Adrenal gland (tissue), 12 donors: Measurements from ENCODE around the gene SHCBP1L. TPM values are rescaled to one million over a fixed set of nuclear protein-coding genes. Genes with fewer than 3 reads are reported as not detected.

Experiments
- DNase-seq, 7 donors: peaks; one replicate each; pipeline ENCODE4 v3.0.0-alpha.2; 2019 to 2020
- H3K27ac ChIP-seq, 5 donors: fragments of 200-600 bp; sonication (generic) in 4 of 5; 1 replicate in 3 of 5; 2 replicates in 2 of 5; pipeline versions ENCODE4 v1.5.1 to v1.8.0; 2016 to 2020; ENCODE audit warnings: mild to moderate bottlenecking in 1 of 5
- H3K27me3 ChIP-seq: fragments of 200-600 bp; 2 replicates; pipeline ENCODE4 v1.8.0; 2021
- H3K36me3 ChIP-seq, 2 donors: fragments of 200-600 bp; replicated peaks in 1 of 2; 1 replicate in 1 of 2; 2 replicates in 1 of 2; pipeline versions ENCODE4 v1.5.1 to v1.8.0; 2018 to 2022
- H3K4me1 ChIP-seq, 2 donors: fragments of 200-600 bp; replicated peaks in 1 of 2; 1 replicate in 1 of 2; 2 replicates in 1 of 2; pipeline versions ENCODE4 v1.5.1 to v1.8.0; 2018 to 2021
- H3K4me3 ChIP-seq, 4 donors: fragments of 200-600 bp; sonication (generic) in 3 of 4; one replicate each; pipeline ENCODE4 v1.5.1; 2016 to 2018
- H3K9me3 ChIP-seq, 3 donors: fragments of 200-600 bp; sonication (generic) in 1 of 3; replicated peaks in 1 of 3; 1 replicate in 2 of 3; 2 replicates in 1 of 3; pipeline versions ENCODE4 v1.5.1 to v1.8.0; 2016 to 2021
- CTCF ChIP-seq, 6 experiments: fragments of 450-650 bp in 4 of 6; fragments of 200-600 bp in 2 of 6; sonication (generic) in 1 of 6; IDR thresholded peaks; 1 replicate in 5 of 6; 2 replicates in 1 of 6; pipeline versions ENCODE4 v1.5.1 to v1.8.0; 2016 to 2021; ENCODE audit warnings: antibody characterized with exemption in 6 of 6, mild to moderate bottlenecking in 2 of 6, moderate library complexity in 1 of 6
- POLR2A ChIP-seq, 2 donors: fragments of 450-650 bp; IDR thresholded peaks; one replicate each; pipeline ENCODE4 v1.6.1; 2017; ENCODE audit warnings: antibody characterized with exemption in 2 of 2, mild to moderate bottlenecking in 2 of 2, moderate library complexity in 1 of 2
- WGBS, 4 donors: extraction: QIAGEN DNeasy Blood & Tissue Kit in 2 of 4; methylation state at CpG; one replicate each; pipeline versions ENCODE4 v1.1.5 to v1.1.7; 2013 to 2017; 5-methylcytosine and 5-hydroxymethylcytosine counted together
- intact Hi-C, 2 donors: fragments of 100-400 bp; cut with DNase I; formaldehyde crosslinking; loops; one replicate each; pipeline versions ENCODE4 v1.14.1 to v1.15.0; 2022 to 2023
- polyA plus RNA-seq, 3 donors: library from polyadenylated mRNA; stranded (reverse); fragments of 200-250 nt in 2 of 3; fragments of 350-450 nt in 1 of 3; fragmentation: Illumina TruSeq in 1 of 3; extraction: RNeasy Lipid Tissue Mini Kit (QIAGEN cat#74804) in 1 of 3; gene quantifications; one replicate each; pipeline ENCODE4 v1.2.3, GENCODE V29; 2013 to 2014
- small RNA-seq, 2 donors: library from RNA; depleted of rRNA; stranded (forward); fragments of <200 nt; gene quantifications; one replicate each; pipeline ENCODE3, GENCODE V24; 2016
- total RNA-seq, 9 donors: library from RNA; depleted of rRNA in 4 of 9; stranded (reverse); fragments of >200 nt in 4 of 9; fragments of 120-200 nt in 1 of 9; fragmentation: NEBNext Ultra II Directional in 1 of 9; extraction: Animal tissue kit (Norgen Biotek cat#: 25700) in 1 of 9; gene quantifications; one replicate each; pipeline versions ENCODE4 v1.1.0 to v1.2.4, GENCODE V29; 2013 to 2023
- donor health status: healthy with polysubstance abuse.
- donor health status: Bipolar disorder and iron deficiency.
- donor health status: DM: yes; HTN: yes; CAD: no.
- donor health status: DM: no; HTN: no; CAD: no.
- donor health status: DM: no; HTN: no; CAD: no.
- donor health status: DM: yes; HTN: yes; CAD: no.

Gene SHCBP1L
- total and polyA plus RNA-seq, 12 donors, result 0.06 TPM; not detected in 11

DNA sequence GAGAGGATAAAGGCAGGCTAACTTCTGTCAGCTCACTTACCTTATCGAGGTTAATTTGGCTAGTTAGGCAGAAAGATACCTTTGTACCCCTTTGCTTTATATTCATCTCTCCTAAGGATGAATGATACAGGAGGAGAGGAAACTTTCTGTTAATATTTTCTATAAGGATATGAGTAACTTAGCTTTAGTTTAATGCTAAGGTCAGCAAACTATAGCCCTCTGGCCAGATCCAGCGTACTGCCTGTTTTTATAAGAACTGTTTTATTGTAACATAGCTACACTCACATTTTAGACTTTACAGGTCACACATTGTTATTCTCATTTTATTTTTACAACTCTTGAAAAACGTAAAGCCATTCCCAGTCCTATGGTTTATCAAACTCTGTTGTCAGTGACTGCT lies 95.8 kb downstream of the SHCBP1L start:
- H3K27ac ChIP-seq, result no peak overlapping the region
- no peaks in the 10 kb centered on the region for H3K4me1 ChIP-seq
- TF ChIP-seq POLR2A (IDR thresholded peaks at IDR 0.05) (no peak), CTCF (IDR thresholded peaks at IDR 0.05) (no peak)
- no peaks in the 10 kb centered on the region for H3K27me3 ChIP-seq
- intact Hi-C loops, result no loop called here
- H3K36me3 ChIP-seq, result peaks cover 4 to 100% of the 10 kb centered on the region in 2 donors
- 90 to 96% (median 94%) methylated on average over 3 of the region's 3 CpGs for WGBS, 4 donors
- no peak for DNase-seq
- no peak overlapping the region for H3K4me3 ChIP-seq
- H3K9me3 ChIP-seq, result no peaks in the 10 kb centered on the region

DNA sequence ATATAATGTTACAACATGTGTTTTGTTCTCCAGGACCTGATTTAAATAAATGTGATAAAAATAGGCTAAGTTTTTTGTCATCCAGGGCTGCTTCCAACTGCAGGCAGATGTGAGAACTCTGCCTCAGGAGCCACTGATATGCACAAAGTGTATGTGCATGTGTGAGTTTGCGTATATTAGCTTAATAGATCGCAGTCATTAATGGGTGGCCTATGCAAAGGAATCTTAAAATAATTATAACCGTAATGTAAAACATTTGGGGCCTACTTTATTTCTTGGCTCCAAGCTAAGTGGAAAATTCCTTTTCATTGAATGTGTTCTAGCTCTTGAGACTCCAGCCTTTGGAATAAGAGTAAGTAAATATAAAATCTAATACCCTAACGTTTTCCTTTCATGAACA lies 97.1 kb downstream of the SHCBP1L start:
- H3K36me3 ChIP-seq, result peaks cover 4 to 98% of the 10 kb centered on the region in 2 donors
- intact Hi-C loops, result no loop called here
- no peak overlapping the region for H3K4me3 ChIP-seq
- no peak for DNase-seq
- TF ChIP-seq POLR2A (IDR thresholded peaks at IDR 0.05), result no peak
- no peak for TF ChIP-seq CTCF (IDR thresholded peaks at IDR 0.05)
- no peaks in the 10 kb centered on the region for H3K9me3 ChIP-seq
- H3K27me3 ChIP-seq, result no peaks in the 10 kb centered on the region
- no peaks in the 10 kb centered on the region for H3K4me1 ChIP-seq
- H3K27ac ChIP-seq, result no peak overlapping the region
- whole genome bisulfite sequencing, 4 donors, result 79 to 84% (median 80%) methylated on average over 4 of the region's 4 CpGs

- no peak overlapping the region for H3K27ac ChIP-seq
- no peaks in the 10 kb centered on the region for H3K27me3 ChIP-seq
- no peak for TF ChIP-seq CTCF (IDR thresholded peaks at IDR 0.05)
- no peak overlapping the region for H3K4me3 ChIP-seq
- H3K9me3 ChIP-seq, result no peaks in the 10 kb centered on the region
- DNase-seq, result no peak
- H3K4me1 ChIP-seq, result no peaks in the 10 kb centered on the region
- H3K36me3 ChIP-seq, result peaks cover 4 to 92% of the 10 kb centered on the region in 2 donors
- WGBS, 4 donors, result 68 to 86% (median 77%) methylated on average over 1 of the region's 1 CpG
- intact Hi-C loops, result no loop called here
Measured at GRCh38 chr1:182851825-182852224, 101.1 kb downstream of the SHCBP1L start.

- TF ChIP-seq CTCF (IDR thresholded peaks at IDR 0.05) (no peak), POLR2A (IDR thresholded peaks at IDR 0.05) (no peak)
- DNase-seq, result no peak
- Histone ChIP-seq H3K27me3 (no peaks in the 10 kb centered on the region), H3K36me3 (peaks cover 4 to 89% of the 10 kb centered on the region in 2 donors), H3K27ac (no peak overlapping the region), H3K4me3 (no peak overlapping the region), H3K4me1 (no peaks in the 10 kb centered on the region), H3K9me3 (no peaks in the 10 kb centered on the region)
- intact Hi-C loops, result no loop called here
- 83 to 99% (median 98%) methylated on average over 4 of the region's 4 CpGs for WGBS, 4 donors
Measured at GRCh38 chr1:182850319-182850718, 102.6 kb downstream of the SHCBP1L start.

Small RNA genes within 50 kb of the gene (small RNA-seq; reads per million reads assigned to genes)
- gene HMGN1P4 (0 reads per million in 2 donors), gene RNU6-41P (0 to 0.08 reads per million in 2 donors)

Other genes starting within 250 kb of the SHCBP1L start
- gene NPL, start 163.4 kb downstream of the SHCBP1L start, total RNA-seq, result 10 to 100 TPM in 6 of 9 donors, 1 to 10 TPM in 3; 4.8 to 31.7 (median 22.9) TPM
- 10 to 100 TPM in 2 of 3 donors, 1 to 10 TPM in 1; 8.8 to 22.9 (median 16.1) TPM for gene NPL, start 163.4 kb downstream of the SHCBP1L start, polyA plus RNA-seq
- gene DHX9, start 113.8 kb downstream of the SHCBP1L start, total RNA-seq, result 100 to 1,000 TPM in 5 of 9 donors, 10 to 100 TPM in 4; 59.3 to 147 (median 103) TPM
- gene DHX9, start 113.8 kb downstream of the SHCBP1L start, polyA plus RNA-seq, result 100 to 1,000 TPM in 1 of 3 donors, 10 to 100 TPM in 2; 50.9 to 130 (median 52.6) TPM
- 100 to 1,000 TPM in 2 of 9 donors, 10 to 100 TPM in 7; 65.3 to 110 (median 82.2) TPM for gene LAMC1, start 70.3 kb upstream of the SHCBP1L start, total RNA-seq
- gene LAMC1, start 70.3 kb upstream of the SHCBP1L start, polyA plus RNA-seq, result 10 to 100 TPM; 12.3 to 49.8 (median 17.5) TPM
- gene LAMC2, start 233.1 kb upstream of the SHCBP1L start, total RNA-seq, result 1 to 10 TPM in 1 of 9 donors, under 1 TPM in 7, not detected in 1; 0.04 to 1.4 (median 0.16) TPM
- gene LAMC2, start 233.1 kb upstream of the SHCBP1L start, polyA plus RNA-seq, result under 1 TPM; 0.15 to 0.30 (median 0.16) TPM